ENCODE measurements around the gene CTSZ. TPM values are rescaled to one million over a fixed set of nuclear protein-coding genes. Genes with fewer than 3 reads are reported as not detected.
A peak's percentile ranks its signal among the peaks of the same experiment; 100 is the strongest.

CTSZ gene
- polyA plus RNA-seq, 1 experiment = 141 TPM

DNA sequence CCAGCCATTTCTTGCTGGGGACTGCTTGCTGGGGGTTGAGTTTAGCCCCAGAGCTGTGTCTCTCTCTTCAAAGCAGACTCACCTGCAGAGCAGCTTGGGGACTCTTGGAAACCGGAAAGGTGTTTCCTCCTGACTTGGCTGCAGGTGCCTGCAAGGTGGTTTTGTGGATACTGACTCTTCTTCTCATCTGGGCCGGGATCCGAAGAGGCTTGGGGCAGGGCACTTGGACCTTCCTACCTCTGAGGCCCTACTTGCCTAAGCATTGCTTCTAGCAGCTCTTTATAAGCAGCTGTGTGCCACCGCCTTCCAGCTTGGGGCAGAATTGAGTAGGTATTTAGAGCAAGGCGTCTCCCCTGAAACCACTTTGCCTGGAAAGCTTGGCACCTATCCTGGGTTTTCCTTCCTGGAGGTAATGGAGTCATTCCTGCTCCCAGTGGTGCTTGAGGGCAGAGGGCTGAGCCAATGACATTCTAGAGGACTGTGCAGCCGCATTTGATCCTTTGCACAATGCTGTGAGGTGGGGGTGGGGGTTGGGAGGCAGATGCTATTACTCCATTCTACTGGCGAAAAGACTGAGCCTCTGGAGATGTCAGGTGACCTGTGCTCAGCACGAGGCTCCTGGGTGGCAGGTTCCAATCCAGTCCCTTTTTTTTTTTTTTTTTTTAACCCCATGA is 3.4 kb upstream of the CTSZ start:
- TF ChIP-seq CTCF (IDR thresholded peaks at IDR 0.05; ENCODE audit: low read depth, low read length) = no peak
- no peaks in the 10 kb centered on the region for H3K27me3 ChIP-seq (ENCODE audit: control insufficient read depth, insufficient read depth, low read length)
- CTCF ChIA-PET = no interaction called here
- H3K9me3 ChIP-seq (ENCODE audit: control insufficient read depth, insufficient read depth, low read length) = no peaks in the 10 kb centered on the region; the same call in 1 of the 2 replicates
- H3K27ac ChIP-seq (ENCODE audit: low read depth, low read length) = no peak overlapping the region
- no peak for DNase-seq (ENCODE audit: low read depth, low spot score)
- H3K4me3 ChIP-seq (ENCODE audit: low read depth, low read length) = no peak overlapping the region
- POLR2A ChIA-PET = interaction anchor here (0.8 kb wide), 1 partner anchor 29 kb away, joined by 6 read pairs; no protein-coding TSS in a partner anchor

DNA sequence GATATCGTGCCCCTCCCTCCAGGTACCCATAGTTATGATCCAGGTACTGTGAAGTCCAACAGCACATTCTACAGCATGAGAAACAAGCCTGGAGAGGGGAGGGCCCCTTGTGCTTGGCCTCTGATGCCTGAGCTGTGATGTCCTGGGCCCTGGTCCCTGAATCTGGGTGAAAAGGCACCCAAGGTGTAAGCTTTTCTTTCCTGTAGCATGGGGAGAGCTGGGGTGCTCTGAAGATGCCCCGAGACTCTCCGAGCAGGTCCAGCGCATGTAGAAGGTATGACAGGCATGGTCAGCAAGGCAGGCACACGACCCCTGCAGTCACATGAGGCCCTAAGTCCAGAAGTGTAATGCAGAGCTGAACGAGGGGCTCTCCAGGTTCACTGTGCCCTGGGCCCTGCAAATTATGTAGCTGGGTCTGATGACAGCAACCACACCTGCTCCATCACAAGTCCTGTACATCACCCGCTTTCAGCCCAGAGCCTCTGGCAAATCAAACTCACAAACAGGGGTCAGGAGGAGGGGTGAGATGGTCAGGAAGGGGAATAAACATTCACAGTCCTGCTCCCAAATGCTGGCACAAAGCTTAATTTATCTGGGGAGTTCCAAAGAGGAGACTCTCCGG is 1.8 kb upstream of the CTSZ start:
- POLR2A ChIA-PET = no interaction called here

GRCh38 chr20:59007665-59008511 is 834 bp upstream of the CTSZ start:
- H3K9me3 ChIP-seq (ENCODE audit: control insufficient read depth, insufficient read depth, low read length) = no peaks in the 10 kb centered on the region; the same call in 1 of the 2 replicates
- H3K4me3 ChIP-seq (ENCODE audit: low read depth, low read length) = no peak overlapping the region; the same call in 1 of the 2 replicates
- CTCF ChIA-PET = no interaction called here
- H3K27ac ChIP-seq (ENCODE audit: low read depth, low read length) = no peak overlapping the region
- TF ChIP-seq CTCF (IDR thresholded peaks at IDR 0.05; ENCODE audit: low read depth, low read length) = no peak
- no peak for DNase-seq (ENCODE audit: low read depth, low spot score)
- H3K27me3 ChIP-seq (ENCODE audit: control insufficient read depth, insufficient read depth, low read length) = no peaks in the 10 kb centered on the region
- POLR2A ChIA-PET = interaction anchor here (1.0 kb wide), 1 partner anchor 24 kb away, joined by 4 read pairs; the partner anchor contains the start of gene ATP5F1E

More for the DNA sequence above, 1.8 kb upstream of the CTSZ start:
- H3K9me3 ChIP-seq (ENCODE audit: control insufficient read depth, insufficient read depth, low read length) = no peaks in the 10 kb centered on the region; the same call in 1 of the 2 replicates
- no peak overlapping the region for H3K4me3 ChIP-seq (ENCODE audit: low read depth, low read length)
- DNase-seq (ENCODE audit: low read depth, low spot score) = no peak
- H3K27me3 ChIP-seq (ENCODE audit: control insufficient read depth, insufficient read depth, low read length) = no peaks in the 10 kb centered on the region
- no peak overlapping the region for H3K27ac ChIP-seq (ENCODE audit: low read depth, low read length)
- TF ChIP-seq CTCF (IDR thresholded peaks at IDR 0.05; ENCODE audit: low read depth, low read length) = no peak
- CTCF ChIA-PET = interaction anchor here (1.3 kb wide), 1 partner anchor 139 kb away, joined by 7 read pairs; no protein-coding TSS in a partner anchor

DNA sequence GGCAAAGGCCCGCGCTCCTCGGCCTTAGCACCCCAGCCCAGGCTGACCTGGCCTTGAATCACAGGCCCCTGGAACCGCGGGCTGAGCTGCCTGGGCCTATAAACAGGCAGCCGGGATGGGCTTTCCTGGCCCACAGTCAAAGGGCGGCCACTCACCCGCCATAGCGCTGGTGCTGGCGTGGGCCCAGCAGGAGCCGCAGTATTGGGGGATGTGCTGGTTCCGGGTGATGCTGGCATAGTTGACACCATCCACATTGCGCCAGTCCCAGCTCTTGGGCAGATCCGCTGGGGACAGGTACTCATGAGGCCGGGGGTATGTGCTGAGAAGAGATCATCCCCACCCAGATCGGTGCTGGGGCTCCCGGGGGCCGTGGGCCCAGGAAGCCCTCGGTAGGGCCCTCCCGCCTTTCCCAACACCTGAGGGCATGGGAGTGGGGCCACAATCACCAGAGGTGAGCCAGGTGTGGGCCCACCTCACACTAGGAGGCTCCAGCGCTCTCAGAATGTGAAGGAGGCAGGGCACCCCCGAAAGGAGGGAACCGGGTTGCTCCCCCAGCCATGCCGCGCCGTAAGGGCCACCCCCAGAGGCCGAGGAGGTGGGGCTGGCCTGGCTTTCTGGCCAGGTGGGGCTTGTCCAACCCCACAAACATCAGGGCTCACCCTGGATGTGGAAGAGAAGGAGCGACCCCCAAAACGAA is 739 bp downstream of the CTSZ start:
- H3K4me3 ChIP-seq (ENCODE audit: low read depth, low read length) = peak overlapping the region; percentile 70
- ChIA-PET POLR2A (no interaction called here), CTCF (no interaction called here)
- DNase-seq (ENCODE audit: low read depth, low spot score) = no peak
- H3K9me3 ChIP-seq (ENCODE audit: control insufficient read depth, insufficient read depth, low read length) = no peaks in the 10 kb centered on the region; the same call in 1 of the 2 replicates
- H3K27ac ChIP-seq (ENCODE audit: low read depth, low read length) = no peak overlapping the region
- no peaks in the 10 kb centered on the region for H3K27me3 ChIP-seq (ENCODE audit: control insufficient read depth, insufficient read depth, low read length)
- no peak for TF ChIP-seq CTCF (IDR thresholded peaks at IDR 0.05; ENCODE audit: low read depth, low read length)

All from AG04450 (cell line).